NCI-H345 treated with DMSO at 0.1 percent for 48 hours (cell line): Measurements from ENCODE around the gene LEMD2.

Experiments
- DNase-seq: peaks from one replicate; lab custom pipeline; 2025; ENCODE audit not compliant: unreplicated experiment; lab: John Stamatoyannopoulos, UW

LEMD2 gene

GRCh38 chr6:33797626-33798342 lies 8.9 kb upstream of the LEMD2 start:
- DNase-seq: no peak

- no peak for DNase-seq
Observed at GRCh38 chr6:33794910-33795623, 6.1 kb upstream of the LEMD2 start.

- no peak for DNase-seq
Observed at GRCh38 chr6:33792981-33793380, 4.1 kb upstream of the LEMD2 start.

GRCh38 chr6:33791620-33792019 lies 2.7 kb upstream of the LEMD2 start:
- no peak for DNase-seq

- DNase-seq: no peak
Observed at GRCh38 chr6:33790910-33791309, 2.0 kb upstream of the LEMD2 start.

- no peak for DNase-seq
Observed at GRCh38 chr6:33790379-33790778, 1.4 kb upstream of the LEMD2 start.

- no peak for DNase-seq
Observed at GRCh38 chr6:33789550-33789895, 593 bp upstream of the LEMD2 start.

GRCh38 chr6:33787954-33788693 lies 806 bp downstream of the LEMD2 start:
- no peak for DNase-seq

- DNase-seq: no peak
Observed at GRCh38 chr6:33787346-33787953, 1.5 kb downstream of the LEMD2 start.

GRCh38 chr6:33786736-33787135 lies 2.2 kb downstream of the LEMD2 start:
- no peak for DNase-seq

- no peak for DNase-seq
Observed at GRCh38 chr6:33785778-33786177, 3.2 kb downstream of the LEMD2 start.

- no peak for DNase-seq
Observed at GRCh38 chr6:33784787-33785186, 4.1 kb downstream of the LEMD2 start.

GRCh38 chr6:33783781-33784520 lies 5.0 kb downstream of the LEMD2 start:
- DNase-seq: no peak

GRCh38 chr6:33782561-33782960 lies 6.4 kb downstream of the LEMD2 start:
- DNase-seq: no peak

GRCh38 chr6:33781131-33781975 lies 7.6 kb downstream of the LEMD2 start:
- DNase-seq: no peak

- no peak for DNase-seq
Observed at GRCh38 chr6:33779895-33780294, 9.0 kb downstream of the LEMD2 start.

GRCh38 chr6:33779290-33779689 lies 9.6 kb downstream of the LEMD2 start:
- no peak for DNase-seq

- no peak for DNase-seq
Observed at GRCh38 chr6:33778444-33779121, 10.3 kb downstream of the LEMD2 start.
